GM18498 (cell line): ENCODE data around the gene MED8.
"Not testable (repeated sequence)": the region's sequence is repeated elsewhere in the genome, so short reads cannot be mapped to it uniquely, and the experiment has no call there.

Source experiments
- ATAC-seq: cut with Tn5 transposase; IDR thresholded peaks from one replicate; pipeline ENCODE4 v1.9.1; 2021; ENCODE audit warnings: mild to moderate bottlenecking, moderate library complexity; ENCODE audit not compliant: unreplicated experiment

MED8 gene

GRCh38 chr1:43422995-43423671, 33.5 kb upstream of the MED8 start:
- ATAC-seq, result no peak

DNA sequence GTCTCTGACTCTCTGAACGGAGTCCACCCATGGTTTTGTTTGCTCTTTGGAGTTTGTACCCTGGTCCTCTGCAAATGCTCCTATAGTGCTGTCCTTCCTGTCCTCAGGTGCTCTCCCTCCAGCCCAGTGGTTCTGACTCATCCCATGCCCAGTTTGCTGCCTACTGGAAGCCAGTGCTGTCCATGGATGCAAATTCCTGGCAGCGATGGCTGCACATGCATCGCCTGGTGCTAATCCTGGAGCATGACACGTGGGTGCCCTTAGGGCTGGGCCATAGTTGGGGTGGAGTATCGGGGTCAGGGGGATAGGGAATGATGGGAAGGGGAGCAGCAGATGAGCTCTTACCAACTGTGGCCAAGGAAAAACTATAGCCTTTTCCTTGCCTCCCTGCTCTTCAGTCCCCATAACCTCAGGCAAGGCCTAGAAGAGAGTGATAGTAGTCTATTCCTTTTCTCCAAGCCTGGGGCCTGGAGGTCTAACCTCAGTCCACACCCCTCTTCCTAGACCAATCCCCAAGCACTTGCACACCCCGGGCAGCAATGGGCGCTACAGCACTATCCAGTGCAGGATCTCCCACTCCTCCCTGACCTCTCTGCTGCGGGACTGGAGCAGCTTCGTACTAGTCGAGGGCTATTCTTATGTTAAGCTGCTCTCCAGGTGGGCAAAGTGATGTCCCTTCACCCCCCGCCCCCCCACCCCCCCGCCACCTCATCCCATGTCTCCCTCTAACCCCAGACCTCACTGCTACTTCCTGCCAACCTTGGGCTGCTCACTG, 32.6 kb upstream of the MED8 start:
- no peak for ATAC-seq

GRCh38 chr1:43421396-43421795, 31.8 kb upstream of the MED8 start:
- no peak for ATAC-seq

DNA sequence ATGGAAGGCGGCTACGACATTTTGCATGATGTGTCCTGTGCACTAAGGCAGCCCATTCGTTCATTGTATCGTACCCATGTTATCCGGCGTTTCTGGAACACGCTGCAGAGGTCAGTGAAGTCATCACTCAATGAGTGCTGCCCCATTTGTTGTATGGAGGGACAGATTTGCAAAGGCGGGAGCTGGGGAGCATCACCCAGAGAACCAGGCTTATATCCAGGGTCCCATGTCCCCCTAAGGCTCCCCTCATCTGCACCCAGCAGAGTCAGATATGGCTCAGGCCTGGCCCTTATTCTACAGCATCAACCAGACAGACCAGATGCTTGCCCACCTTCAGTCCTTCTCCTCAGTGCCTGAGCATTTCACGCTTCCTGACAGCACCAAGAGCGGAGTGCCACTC, 31.3 kb upstream of the MED8 start:
- no peak for ATAC-seq

DNA sequence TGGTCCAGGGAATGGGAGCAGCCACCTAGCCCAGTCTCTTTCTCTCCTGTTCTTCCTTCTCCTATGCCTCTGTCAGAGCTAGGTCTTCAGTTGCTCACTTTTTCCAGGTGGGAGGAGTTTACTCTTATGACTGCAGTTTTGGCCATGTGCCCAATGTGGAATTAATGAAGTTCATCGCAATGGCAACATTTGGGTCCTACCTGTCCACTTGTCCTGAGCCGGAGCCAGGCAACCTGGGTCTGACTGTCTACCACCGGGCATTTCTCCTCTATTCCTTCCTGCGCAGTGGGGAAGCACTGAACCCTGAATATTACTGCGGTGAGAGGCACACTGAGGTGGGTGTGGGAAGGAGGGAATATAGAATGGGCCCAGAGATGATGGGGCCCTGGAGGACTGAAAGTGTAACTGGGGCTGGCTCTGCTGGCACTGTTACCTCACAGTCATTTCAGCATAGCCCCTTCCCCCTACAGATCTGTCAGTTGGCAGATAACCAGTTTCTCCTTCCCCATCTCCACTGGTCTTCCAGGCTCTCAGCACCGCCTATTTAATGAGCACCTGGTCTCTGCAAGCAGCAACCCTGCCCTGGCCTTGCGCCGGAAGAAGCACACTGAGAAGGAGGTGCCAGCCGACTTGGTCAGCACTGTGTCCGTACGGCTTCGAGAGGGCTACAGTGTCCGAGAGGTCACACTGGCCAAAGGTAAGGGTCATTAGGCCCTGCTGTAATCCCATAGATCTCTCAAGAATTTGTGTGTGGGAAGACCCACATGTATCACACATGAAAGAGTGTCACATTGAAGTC, 30.2 kb upstream of the MED8 start:
- no peak for ATAC-seq

DNA sequence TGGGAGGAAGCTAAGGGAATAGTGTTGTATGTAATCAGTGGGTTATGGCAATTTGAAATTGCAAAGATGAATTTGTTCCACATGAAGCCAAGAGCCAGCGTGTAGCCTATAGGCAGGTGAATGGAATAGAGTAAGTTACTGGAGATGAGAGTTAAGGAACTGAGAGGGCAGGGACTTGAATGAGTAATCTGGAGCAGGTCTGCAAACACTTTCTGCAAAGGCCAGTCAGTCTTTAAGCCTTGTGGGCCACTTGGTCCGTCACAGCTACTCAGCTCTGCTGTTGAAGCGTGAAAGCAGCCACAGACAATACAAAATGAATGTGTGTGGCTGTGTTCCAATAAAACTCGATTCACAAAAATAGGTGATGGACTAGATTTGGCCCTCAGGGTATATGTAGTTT, 29.3 kb upstream of the MED8 start:
- no peak for ATAC-seq

- no peak for ATAC-seq
Observed at GRCh38 chr1:43415901-43416300, 26.3 kb upstream of the MED8 start.

DNA sequence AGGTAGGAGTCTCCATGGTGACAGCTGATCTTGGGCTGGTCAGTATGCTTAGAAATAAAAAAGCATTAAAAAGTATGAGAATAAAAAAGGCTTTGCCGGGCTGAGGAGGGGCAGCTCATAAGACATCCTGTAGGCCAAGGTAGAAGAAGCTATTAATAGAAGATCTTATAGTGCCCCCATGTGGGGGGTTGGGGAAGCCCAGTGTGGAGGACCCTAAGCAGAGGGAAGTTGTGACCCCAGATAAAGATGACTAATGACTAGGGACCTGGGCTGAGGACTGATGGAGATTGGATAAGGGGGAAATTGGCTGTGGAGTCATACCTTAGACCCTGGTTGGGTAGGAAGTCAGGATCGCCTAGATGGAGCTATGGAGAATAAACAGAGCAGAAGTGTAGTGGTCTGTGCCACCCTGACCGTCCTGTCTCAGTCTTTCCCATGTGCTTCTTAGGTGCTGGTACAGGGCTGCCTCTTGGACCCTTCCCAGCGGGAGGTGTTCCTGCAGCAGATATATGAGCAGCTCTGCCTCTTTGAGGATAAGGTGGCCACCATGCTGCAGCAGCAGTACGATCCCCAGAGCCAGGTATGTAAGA, 25.1 kb upstream of the MED8 start:
- ATAC-seq, result no peak

DNA sequence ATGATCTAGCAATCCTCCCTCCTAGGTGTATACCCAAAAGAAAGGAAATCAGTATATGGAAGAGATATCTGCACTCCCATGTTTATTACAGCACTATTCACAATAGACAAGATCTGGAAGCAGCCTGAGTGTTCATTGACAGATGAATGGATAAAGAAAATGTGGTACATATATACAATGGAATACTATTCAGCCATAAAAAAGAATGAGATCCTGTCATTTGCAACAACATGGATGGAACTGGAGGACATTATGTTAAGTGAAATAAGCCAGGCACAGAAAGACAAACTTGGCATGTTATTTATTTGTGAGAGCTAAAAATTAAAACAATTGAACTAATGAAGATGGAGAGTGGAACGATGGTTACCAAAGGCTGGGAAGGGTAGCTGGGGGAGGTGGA, 23.8 kb upstream of the MED8 start:
- not testable (repeated sequence) for ATAC-seq

GRCh38 chr1:43410571-43410970, 21.0 kb upstream of the MED8 start:
- ATAC-seq, result no peak

DNA sequence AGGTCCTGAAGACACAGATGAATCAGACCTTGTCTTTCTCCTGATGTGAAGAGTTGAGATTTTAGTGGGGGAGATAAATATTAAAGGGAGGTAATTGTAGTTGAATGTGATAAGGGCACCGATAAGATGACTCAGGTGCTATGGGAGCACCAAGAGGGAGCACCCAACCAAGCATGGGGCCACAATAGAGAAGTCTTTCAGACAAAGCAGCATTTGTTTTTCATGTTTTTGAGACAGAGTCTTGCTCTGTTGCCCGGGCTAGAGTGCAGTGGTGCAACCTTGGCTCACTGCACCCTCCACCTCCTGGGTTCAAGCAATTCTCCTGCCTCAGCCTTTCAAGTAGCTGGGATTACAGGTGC, 16.3 kb upstream of the MED8 start:
- no peak for ATAC-seq

GRCh38 chr1:43405219-43405875, 15.7 kb upstream of the MED8 start:
- no peak for ATAC-seq

GRCh38 chr1:43404353-43404752, 14.8 kb upstream of the MED8 start:
- no peak for ATAC-seq

DNA sequence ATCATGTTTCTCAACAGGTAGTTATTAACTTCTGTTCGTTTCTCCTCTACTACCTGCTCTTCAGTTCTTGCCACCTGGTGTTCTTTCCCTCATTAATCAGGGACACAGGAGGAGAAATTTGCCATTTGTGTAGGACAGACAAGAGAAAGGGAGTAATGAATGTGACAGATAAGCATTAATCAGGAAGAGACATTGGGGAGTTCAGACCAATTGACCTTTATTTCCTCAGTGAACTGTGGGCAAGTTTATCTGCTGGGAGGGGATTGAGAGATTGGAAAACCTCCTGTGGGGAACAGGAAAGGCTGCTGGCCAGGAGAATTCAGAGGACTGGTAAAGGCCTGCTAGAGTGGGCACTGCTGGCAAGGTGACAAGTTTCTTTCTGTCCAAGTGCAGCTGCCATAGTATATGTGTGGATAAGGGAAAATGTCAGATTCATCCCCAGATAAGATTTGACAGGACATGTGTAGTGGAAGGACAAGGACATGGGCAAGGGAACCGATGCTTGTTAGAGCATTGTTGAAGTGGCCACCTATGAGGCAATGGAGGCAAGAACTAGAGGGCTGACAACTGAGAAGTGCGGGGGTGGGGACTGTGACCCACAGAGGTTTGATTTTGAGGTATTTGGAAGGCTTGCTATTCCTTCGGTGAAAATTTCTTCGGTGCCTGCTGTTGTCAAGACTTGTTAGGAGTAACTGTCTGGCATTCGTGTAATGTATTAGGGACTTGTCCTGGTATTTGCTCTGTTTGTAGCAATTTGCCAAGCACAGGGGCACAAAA, 12.7 kb upstream of the MED8 start:
- no peak for ATAC-seq

DNA sequence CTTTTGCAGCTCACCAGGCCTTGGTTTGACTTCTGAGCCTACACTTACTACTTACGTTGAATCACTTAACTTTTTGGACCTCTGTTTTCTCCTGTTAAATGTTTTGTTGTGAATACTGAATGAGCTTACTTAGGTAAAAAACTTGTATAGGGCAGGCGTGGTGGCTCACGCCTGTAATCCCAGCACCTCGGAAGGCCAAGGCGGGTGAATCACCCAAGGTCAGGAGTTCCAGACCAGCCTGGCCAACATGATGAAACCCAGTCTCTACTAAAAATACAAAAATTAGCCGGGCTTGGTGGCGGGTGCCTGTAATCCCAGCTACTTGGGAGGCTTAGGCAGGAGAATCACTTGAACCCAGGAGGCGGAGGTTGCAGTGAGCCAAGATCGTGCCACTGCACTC, 10.8 kb upstream of the MED8 start:
- ATAC-seq, result not testable (repeated sequence)

DNA sequence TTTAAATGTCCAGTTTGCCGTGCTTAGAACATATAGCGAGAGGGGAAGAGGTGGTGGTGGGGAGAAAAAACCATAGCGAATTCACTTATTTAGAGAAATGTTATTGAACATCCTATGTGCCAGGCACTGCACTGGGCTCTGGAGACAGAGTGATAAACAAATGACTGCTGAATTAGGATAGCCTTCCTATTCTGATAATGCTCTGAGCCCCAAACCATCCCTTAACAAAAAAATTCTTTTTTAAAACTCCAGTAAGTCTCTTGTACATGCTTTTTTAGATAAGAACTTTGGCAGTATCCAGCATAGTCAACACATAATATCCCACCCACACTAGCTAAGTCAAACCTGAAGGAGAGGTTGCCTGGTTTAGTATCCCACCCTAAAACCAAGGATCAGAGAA, 8.6 kb upstream of the MED8 start:
- ATAC-seq, result no peak

GRCh38 chr1:43396059-43396458, 6.5 kb upstream of the MED8 start:
- no peak for ATAC-seq

- no peak for ATAC-seq
Observed at GRCh38 chr1:43395523-43395922, 5.9 kb upstream of the MED8 start.

DNA sequence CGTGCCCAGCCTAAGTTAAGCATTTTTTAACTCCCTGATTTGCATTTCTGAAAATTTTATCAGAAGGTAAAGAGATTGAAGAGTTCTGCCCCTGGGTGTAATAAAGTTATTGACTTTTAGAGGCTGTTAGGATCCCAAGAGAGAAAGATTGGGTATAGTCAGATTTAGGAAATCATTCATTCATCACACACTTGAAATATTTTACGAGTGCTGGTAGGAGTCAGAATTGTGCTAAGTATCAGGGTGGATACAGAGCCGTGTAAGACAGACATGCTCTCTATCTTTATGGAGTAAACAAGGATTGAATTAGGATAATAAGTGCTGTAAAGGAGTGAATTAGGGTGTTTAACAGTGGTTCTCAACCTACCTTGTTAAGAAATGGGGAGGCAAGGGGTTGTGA, 3.1 kb upstream of the MED8 start:
- ATAC-seq, result no peak

DNA sequence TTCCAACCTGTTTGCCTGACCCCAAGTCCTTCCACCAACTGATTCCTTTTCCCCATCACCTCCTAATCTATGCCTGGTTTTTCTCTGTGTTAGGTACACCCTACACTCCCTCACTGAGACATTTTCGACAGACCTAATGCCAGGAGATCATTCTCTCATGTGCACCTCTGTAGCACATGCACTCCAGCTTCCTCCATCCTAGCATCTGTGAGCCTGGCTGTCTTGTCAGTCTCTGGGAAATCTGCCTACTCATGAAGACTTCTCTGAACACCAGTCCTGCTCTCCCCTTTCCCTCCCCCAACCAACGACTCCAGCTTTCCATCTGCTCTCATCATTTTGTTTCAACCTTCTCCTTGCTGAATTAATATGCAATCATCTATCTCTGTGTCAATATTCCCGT, 987 bp downstream of the MED8 start:
- ATAC-seq, result no peak
